Occipital lobe (tissue), 2 donors: ENCODE data around the gene EXTL2. TPM values are rescaled to one million over a fixed set of nuclear protein-coding genes. Genes with fewer than 3 reads are reported as not detected.
"Not testable (repeated sequence)": the region's sequence is repeated elsewhere in the genome, so short reads cannot be mapped to it uniquely, and the experiment has no call there.

Source experiments
- DNase-seq: peaks from one replicate; lab custom pipeline; 2025; lab: John Stamatoyannopoulos, UW
- total RNA-seq: library from RNA; depleted of rRNA; stranded (reverse); fragments of >200 nt; gene quantifications from one replicate; pipeline ENCODE4 v1.2.3, GENCODE V29; 2014

The EXTL2 gene
- total RNA-seq, 1 donor from 2014 or later = 34.5 TPM

- DNase-seq = no peak
These were observed 34.1 kb downstream of the EXTL2 start for GRCh38 chr1:100860397-100860991.

DNA sequence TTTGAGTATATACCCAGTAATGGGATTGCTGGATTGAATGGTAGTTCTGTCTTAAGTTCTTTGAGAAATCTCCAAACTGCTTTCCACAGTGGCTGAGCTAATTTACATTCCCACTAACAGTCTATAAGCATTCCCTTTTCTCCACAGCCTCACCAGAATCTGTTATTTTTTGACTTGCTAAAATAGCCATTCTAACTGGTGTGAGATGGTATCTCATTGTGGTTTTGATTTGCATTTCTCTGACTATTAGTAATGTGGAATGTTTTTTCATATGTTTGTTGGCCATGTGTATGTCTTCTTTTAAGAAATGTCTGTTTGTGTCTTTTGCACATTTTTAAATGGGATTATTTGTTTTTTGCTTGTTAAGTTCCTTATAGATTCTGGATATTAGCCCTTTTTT lies 39.5 kb downstream of the EXTL2 start:
- not testable (repeated sequence) for DNase-seq

DNA sequence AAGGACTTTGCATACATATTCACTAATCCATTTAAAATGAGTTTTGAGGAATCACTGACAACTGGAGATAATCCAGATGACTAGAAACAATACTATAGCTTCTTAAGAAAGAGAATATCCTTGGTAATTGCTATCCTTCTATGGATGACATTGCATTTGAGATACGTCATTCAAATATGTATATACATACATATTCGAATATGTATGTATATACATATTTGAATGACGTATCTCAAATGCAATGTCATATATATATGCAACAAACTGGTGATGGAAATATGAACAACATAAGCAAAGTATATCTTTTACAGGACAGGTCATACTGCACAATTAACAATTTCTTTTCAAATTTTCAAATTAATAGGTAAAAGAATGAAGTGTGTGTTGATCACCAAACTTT lies 41.7 kb downstream of the EXTL2 start:
- no peak for DNase-seq

DNA sequence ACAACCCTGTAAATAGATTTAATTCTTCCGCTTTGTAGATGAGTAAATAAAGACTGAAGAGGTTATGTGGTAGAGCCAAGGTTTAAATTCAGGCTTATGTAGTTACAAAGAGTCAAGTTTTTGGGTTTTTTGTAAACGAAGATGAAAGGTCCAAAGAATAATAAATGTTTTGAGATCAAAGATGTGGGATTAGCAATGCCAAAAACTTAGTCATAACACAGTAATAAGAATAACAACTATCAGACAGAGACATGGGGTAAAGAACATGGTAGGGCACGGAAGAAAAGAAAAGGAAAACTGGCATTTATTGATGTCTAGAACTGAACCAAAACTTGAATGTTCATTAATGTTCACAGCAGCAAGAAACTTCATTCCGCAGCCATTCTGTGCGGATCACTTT lies 42.9 kb downstream of the EXTL2 start:
- no peak for DNase-seq

DNA sequence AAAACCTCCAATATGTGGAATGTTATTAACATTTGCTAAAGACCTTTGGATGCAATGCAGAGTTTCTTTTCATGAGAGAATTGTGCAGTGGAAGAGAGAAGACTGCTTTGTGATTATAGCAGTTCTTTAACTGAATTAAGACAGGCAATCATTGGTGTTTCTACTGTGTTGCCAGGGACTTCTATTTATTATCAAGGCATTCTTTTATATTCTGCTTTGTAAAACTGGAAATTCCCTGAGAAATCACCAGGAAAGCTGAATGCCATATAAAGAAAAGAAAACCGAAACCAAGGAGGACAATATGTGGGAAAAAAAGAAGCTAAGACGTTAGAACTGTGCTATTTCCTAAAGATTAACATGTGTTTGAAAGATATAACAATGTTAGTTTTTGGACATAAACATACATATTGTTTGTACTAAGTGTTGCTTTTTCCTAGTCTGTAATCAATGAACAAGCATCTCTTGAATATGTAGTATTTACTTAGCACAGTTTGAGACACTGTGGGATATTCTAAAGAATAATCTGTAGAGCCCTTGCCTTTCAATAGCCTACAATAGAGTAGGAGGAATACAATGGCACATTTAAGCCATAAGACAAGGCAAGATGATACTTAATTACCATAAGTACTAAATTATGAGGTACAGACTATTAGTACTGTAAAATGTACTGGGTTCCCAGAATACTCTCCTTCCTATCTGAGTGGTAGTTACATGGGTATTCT lies 47.1 kb downstream of the EXTL2 start:
- DNase-seq = no peak

- DNase-seq = not testable (repeated sequence)
These were observed 51.5 kb downstream of the EXTL2 start for GRCh38 chr1:100843160-100843559.

GRCh38 chr1:100835866-100836842 lies 58.5 kb downstream of the EXTL2 start:
- DNase-seq = no peak

DNA sequence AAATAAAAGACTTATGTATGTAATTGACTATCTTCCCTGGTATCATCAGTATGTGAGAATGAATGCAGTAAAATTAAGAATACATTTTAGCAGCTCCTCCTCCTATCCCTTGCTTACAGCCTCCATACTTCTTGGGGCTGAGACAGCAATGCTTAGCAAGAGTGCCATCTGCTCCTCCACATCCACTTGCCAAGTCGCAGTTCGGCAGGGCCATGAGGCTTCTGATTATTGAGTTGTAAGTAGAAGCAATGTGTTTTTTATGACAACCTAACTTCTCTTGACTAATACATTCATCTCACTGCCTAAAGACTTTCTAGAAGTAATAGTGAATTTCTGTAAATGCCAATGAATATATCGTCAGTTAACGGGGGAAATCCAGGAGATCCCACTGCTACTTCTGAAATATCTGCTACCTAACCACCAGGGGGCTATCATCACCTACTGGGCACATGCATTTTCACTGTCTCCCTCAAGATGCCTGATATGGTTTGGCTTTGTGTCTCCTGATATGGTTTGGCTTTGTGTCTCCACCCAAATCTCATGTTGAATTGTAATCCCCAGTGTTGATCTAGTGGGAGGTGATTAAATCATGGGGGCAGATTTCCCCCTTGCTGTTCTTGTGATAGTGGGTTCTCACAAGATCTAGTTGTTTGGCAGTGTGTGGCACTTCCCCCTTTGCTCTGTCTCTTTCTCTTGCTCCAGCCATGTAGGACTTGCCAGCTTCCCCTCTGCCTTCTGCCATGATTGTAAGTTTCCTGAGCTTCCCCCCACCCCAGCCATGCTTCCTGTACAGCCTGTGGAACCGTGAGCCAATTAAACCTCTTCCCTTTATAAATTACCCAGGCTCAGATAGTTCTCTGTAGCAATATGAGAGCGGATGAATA lies 59.6 kb downstream of the EXTL2 start:
- no peak for DNase-seq

- DNase-seq = no peak
These were observed 61.8 kb downstream of the EXTL2 start for GRCh38 chr1:100832694-100833428.

GRCh38 chr1:100825666-100826065 lies 69.0 kb downstream of the EXTL2 start:
- DNase-seq = not testable (repeated sequence)

Other genes starting within 250 kb of the EXTL2 start
- 24.3 TPM for gene VCAM1, start 175.1 kb downstream of the EXTL2 start, total RNA-seq
- gene SLC30A7, start 1.2 kb upstream of the EXTL2 start, total RNA-seq = 42.1 TPM
- gene DPH5, start 130.9 kb upstream of the EXTL2 start, total RNA-seq = 41.3 TPM